ENCODE measurements around the gene HHIPL1.

DNA sequence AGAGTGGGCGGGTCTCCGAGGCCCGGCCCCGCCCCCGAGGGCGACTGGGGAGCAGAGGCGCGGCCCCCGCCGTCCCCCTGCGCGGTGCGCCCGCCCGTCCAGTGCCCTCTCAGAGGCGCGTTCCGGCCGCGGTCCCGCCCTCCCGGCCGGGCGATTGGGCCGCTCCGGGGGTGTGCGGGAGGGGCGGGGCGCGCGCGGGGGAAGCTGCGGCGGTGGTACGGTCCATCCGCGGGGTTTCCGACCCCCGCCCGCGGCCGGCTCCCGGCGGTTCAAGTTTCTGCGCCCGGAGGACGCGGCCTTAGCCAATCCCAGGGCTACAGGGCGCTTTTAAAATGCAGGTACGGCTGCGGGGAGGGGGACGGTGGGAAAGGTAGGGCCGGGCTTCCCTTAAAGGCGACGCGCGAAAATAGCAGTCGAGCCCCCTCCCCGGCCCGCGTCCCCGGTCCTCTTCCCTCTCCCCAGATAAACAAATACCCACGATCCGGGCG, 40.6 kb upstream of the HHIPL1 start:
- TF ChIP-seq, protein P1, sequence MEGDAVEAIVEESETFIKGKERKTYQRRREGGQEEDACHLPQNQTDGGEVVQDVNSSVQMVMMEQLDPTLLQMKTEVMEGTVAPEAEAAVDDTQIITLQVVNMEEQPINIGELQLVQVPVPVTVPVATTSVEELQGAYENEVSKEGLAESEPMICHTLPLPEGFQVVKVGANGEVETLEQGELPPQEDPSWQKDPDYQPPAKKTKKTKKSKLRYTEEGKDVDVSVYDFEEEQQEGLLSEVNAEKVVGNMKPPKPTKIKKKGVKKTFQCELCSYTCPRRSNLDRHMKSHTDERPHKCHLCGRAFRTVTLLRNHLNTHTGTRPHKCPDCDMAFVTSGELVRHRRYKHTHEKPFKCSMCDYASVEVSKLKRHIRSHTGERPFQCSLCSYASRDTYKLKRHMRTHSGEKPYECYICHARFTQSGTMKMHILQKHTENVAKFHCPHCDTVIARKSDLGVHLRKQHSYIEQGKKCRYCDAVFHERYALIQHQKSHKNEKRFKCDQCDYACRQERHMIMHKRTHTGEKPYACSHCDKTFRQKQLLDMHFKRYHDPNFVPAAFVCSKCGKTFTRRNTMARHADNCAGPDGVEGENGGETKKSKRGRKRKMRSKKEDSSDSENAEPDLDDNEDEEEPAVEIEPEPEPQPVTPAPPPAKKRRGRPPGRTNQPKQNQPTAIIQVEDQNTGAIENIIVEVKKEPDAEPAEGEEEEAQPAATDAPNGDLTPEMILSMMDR (IDR thresholded peaks at IDR 0.05; ENCODE audit: borderline replicate concordance, extremely low read depth, low read length, poor library complexity, severe bottlenecking), result no peak
- TF ChIP-seq EZH2 (IDR thresholded peaks at IDR 0.05; ENCODE audit: borderline replicate concordance, low read depth, low read length, severe bottlenecking), result no peak
